Ovary (tissue), 3 donors: ENCODE measurements around the gene NCOA3.

Experiments used
- CTCF ChIP-seq, 3 donors: fragments of 450-650 bp in 2 of 3; fragments of 200-600 bp in 1 of 3; IDR thresholded peaks; one replicate each; pipeline versions ENCODE4 v1.5.1 to v1.8.0; 2016 to 2022; ENCODE audit warnings: antibody characterized with exemption in 3 of 3, mild to moderate bottlenecking in 1 of 3
- EP300 ChIP-seq: sonication (generic); formaldehyde crosslinking; IDR thresholded peaks from one replicate; pipeline ENCODE4 v1.6.1; 2017; ENCODE audit warnings: antibody characterized with exemption
- POLR2A ChIP-seq: fragments of 450-650 bp; IDR thresholded peaks from one replicate; pipeline ENCODE4 v1.6.1; 2017; ENCODE audit warnings: antibody characterized with exemption, mild to moderate bottlenecking, moderate library complexity
- donor health status: DM: no; HTN: no; CAD: no.

- TF ChIP-seq CTCF (IDR thresholded peaks at IDR 0.05) (no peak), EP300 (no peak), POLR2A (no peak)
Measured at GRCh38 chr20:47591231-47591630, 89.5 kb downstream of the NCOA3 start.
